AG09319 (cell line): ENCODE data around the gene RGP1.
A peak's percentile ranks its signal among the peaks of the same experiment; 100 is the strongest.

ENCODE experiments used
- DNase-seq: peaks from one replicate; pipeline ENCODE4 v3.0.0-alpha.2; 2010; ENCODE audit warnings: low read depth; ENCODE audit errors: extremely low read depth
- TF ChIP-seq, protein P1 (sequence below): IDR thresholded peaks from 2 replicates; pipeline ENCODE4 v1.5.1; 2011; ENCODE audit warnings: low read depth, mild to moderate bottlenecking, inconsistent platforms, low read length, moderate library complexity

Gene RGP1

DNA sequence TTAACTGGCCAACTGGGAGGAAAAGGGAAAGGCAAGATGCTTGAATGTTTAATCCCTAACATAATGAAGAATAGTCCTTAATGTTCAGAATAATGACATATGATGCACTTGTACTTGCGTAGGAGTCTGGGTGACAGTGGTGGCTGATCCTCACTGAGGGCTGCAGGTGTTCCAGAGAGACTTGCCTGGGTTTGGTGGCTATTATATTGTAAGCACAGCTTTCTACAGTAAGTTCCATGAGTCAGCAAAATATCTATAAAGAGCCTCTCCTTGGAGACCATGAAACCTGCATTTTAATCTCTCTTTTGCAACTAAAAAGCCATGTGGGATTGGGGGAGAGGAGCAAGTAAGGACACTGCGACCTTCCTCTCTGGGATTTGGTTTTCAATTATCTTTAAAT lies 40.5 kb downstream of the RGP1 start:
- DNase-seq: no peak
- TF ChIP-seq, protein P1, sequence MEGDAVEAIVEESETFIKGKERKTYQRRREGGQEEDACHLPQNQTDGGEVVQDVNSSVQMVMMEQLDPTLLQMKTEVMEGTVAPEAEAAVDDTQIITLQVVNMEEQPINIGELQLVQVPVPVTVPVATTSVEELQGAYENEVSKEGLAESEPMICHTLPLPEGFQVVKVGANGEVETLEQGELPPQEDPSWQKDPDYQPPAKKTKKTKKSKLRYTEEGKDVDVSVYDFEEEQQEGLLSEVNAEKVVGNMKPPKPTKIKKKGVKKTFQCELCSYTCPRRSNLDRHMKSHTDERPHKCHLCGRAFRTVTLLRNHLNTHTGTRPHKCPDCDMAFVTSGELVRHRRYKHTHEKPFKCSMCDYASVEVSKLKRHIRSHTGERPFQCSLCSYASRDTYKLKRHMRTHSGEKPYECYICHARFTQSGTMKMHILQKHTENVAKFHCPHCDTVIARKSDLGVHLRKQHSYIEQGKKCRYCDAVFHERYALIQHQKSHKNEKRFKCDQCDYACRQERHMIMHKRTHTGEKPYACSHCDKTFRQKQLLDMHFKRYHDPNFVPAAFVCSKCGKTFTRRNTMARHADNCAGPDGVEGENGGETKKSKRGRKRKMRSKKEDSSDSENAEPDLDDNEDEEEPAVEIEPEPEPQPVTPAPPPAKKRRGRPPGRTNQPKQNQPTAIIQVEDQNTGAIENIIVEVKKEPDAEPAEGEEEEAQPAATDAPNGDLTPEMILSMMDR: no peak

DNA sequence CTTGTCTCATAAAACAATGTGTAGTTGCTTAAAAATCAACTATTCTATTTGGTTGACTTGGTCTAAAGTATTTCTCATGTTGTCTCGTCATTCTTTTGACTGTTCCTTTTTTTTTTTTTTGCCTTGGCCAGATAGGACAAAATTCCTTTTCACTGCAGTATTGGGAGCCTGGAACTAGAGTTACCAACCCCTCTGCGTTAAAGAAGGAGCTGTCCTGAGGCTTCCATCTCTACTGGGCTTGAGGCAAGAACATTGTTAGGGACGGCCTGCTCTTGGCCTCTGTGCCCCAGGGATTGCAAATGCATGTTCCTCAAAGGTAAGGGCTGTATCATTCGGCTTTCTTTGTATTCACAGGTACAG lies 40.9 kb downstream of the RGP1 start:
- no peak for DNase-seq
- TF ChIP-seq, protein P1: no peak

DNA sequence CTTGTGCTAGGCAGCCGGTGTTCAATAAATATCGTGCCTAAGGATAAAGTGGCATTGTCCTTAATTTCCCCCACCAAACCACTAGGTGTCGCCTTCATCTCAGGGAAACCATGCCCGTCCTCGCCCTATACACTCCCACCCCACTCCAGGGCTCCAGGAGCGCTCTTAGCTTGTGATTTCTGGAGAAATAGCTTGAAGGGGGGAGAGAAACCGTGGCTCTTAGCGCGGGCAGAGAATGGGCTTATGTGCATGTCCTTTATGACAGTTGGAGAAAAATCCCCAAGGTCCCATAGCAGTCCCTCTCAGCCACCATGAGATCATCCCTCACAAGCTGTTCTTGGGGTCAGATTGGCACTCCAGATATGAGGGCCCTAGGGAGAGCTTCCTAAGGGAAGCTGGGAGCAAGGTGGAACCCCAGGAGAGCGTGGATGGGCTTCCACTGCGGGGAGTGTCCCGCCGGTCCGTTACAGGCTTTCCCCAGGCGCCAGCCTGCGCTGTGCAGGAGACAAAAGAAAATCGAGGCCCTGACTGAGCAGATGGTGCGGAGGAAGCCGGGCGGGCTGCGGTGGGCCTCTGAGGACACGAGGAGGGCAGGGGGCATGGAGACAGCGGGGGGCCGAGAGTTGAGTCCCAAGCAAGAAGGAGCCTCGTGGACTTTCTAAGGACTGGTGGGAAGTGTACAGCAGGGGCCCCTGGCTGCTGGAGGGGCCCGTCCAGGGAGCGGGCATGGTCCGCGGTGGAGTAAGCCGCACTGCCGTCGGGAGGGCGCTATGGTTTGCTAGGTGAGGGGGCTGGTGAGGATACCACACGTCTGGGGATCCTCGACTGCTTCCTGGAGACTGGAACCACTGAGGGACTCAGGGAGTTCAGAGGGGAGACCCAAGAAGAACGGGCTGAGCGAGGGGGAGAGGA lies 41.6 kb downstream of the RGP1 start:
- TF ChIP-seq, protein P1: peak; percentile 86
- DNase-seq: peak; percentile 62

DNA sequence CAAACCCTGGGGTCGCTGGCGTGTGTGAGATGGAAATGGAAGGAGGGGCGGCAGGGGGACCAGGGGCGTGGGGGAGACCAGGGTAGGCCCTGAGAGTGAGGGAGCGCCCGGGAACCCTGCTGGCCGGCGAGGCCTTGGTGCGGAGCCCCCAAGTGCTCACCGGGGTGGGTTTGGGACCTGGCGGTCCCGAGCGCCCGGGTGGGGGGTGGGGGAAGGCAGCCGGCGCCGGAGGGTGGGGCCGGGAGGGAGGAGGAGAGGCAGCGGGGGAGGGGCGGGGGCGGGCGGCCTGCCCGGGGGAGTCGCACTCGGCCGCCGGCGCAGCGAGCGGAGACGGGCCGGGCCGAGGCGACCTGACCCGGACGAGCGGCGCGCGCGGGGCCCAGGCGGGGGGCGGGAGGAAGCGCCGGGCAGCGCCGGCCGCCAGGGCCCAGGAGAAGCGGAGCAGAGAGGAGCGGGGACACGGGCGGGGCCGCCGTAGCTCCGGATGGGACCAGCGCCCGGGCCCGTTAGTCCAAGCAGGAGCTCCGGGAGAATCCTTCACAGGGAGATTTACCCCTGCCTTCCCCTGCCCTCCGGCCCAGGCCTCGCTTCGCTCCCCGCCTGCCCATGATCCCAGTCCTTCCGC lies 42.3 kb downstream of the RGP1 start, which contains the start of gene NPR2:
NPR2 (plus strand) TSS at position 295 of the 625 bp plus-strand sequence. CDS start 818 bp downstream, outside the sequence.
- TF ChIP-seq, protein P1: no peak
- no peak for DNase-seq

DNA sequence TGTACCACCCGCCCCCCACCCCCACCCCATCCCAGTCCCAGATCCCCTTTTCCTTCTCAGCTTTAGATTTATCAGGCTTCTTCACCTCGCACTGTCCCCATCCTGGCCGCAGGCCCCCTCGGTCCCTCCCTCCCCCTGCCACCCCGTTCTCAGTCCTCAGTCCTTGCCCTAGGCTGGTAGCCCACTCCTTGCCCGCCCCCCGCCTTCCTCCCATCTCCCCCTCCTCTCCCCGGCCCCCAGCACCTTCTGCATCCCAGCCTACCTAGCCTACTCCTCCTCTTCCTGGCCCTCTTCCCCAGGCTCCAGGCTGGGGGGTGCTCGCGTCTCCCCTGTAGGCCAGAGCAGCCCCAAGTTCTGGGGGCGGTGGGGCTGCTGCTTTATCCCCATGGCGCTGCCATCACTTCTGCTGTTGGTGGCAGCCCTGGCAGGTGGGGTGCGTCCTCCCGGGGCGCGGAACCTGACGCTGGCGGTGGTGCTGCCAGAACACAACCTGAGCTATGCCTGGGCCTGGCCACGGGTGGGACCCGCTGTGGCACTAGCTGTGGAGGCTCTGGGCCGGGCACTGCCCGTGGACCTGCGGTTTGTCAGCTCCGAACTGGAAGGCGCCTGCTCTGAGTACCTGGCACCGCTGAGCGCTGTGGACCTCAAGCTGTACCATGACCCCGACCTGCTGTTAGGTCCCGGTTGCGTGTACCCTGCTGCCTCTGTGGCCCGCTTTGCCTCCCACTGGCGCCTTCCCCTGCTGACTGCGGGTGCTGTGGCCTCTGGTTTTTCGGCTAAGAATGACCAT lies 43.1 kb downstream of the RGP1 start:
- TF ChIP-seq, protein P1: no peak

DNA sequence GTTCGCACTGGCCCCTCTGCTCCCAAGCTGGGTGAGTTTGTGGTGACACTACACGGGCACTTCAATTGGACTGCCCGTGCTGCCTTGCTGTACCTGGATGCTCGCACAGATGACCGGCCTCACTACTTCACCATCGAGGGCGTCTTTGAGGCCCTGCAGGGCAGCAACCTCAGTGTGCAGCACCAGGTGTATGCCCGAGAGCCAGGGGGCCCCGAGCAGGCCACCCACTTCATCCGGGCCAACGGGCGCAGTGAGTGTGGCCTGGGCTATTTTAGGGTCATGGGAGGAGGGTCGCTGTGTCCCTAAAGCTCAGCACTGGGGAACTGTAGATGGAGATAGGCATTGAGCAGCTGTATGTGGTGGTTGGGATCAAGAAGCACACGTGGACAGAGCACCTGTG lies 43.7 kb downstream of the RGP1 start:
- TF ChIP-seq, protein P1: no peak

More for the DNA sequence above, 43.1 kb downstream of the RGP1 start:
- no peak for DNase-seq

More for the DNA sequence above, 43.7 kb downstream of the RGP1 start:
- no peak for DNase-seq
